Measurements from ENCODE around the gene CCDC91.

GRCh38 chr12:28374556-28374955 lies 184.3 kb downstream of the CCDC91 start:
- TF ChIP-seq CTCF (IDR thresholded peaks at IDR 0.05) = no peak
- TF ChIP-seq POLR2A (IDR thresholded peaks at IDR 0.05) = no peak
